T-helper 2 cell treated with Interferon-gamma antibody and Interleukin-4, amounts not matched to agents 5 μg/mL and 100 μg/mL, for 36 hours (primary cell): ENCODE measurements around the gene GOLGB1.
"Not testable (repeated sequence)": the region's sequence is repeated elsewhere in the genome, so short reads cannot be mapped to it uniquely, and the experiment has no call there.

Source experiments
- DNase-seq: peaks from one replicate; pipeline ENCODE4 v3.0.0; 2021; ENCODE audit warnings: low spot score
- H3K27ac Mint-ChIP-seq: one replicate; pipeline ENCODE4 v1.8.0; 2021; ENCODE audit warnings: mild to moderate bottlenecking, mixed read lengths
- H3K27me3 Mint-ChIP-seq: one replicate; pipeline ENCODE4 v1.8.0; 2021; ENCODE audit warnings: low read depth, mixed read lengths
- H3K36me3 Mint-ChIP-seq: one replicate; pipeline ENCODE4 v1.8.0; 2021; ENCODE audit warnings: low read depth, mixed read lengths
- H3K4me1 Mint-ChIP-seq: one replicate; pipeline ENCODE4 v1.8.0; 2021; ENCODE audit warnings: low read depth, mixed read lengths
- H3K4me3 Mint-ChIP-seq: one replicate; pipeline ENCODE4 v1.8.0; 2022; ENCODE audit warnings: mild to moderate bottlenecking, moderate library complexity, mixed read lengths
- H3K9me3 Mint-ChIP-seq: one replicate; pipeline ENCODE4 v1.8.0; 2021; ENCODE audit warnings: mixed read lengths

GOLGB1 gene

DNA sequence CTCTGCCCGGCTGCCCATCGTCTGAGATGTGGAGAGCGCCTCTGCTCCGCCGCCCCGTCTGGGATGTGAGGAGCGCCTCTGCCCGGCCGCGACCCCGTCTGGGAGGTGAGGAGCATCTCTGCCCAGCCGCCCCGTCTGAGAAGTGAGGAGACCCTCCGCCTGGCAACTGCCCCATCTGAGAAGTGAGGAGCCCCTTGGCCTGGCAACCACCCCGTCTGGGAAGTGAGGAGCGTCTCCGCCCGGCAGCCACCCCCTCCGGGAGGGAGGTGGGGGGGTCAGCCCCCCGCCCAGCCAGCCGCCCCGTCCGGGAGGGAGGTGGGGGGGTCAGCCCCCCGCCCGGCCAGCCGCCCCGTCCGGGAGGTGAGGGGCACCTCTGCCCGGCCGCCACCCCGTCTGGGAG lies 60.8 kb downstream of the GOLGB1 start:
- H3K9me3 Mint-ChIP-seq, result peaks cover 11% of the 10 kb centered on the region
- H3K4me3 Mint-ChIP-seq, H3K27me3 Mint-ChIP-seq, H3K27ac Mint-ChIP-seq, DNase-seq: not testable (repeated sequence)
- H3K4me1 Mint-ChIP-seq, result peaks cover 21% of the 10 kb centered on the region
- peaks cover 52% of the 10 kb centered on the region for H3K36me3 Mint-ChIP-seq

- Mint-ChIP-seq H3K4me1 (peaks cover 24% of the 10 kb centered on the region), H3K9me3 (peaks cover 15% of the 10 kb centered on the region), H3K27me3 (no peaks in the 10 kb centered on the region), H3K36me3 (peaks cover 59% of the 10 kb centered on the region), H3K4me3 (no peak overlapping the region), H3K27ac (no peak overlapping the region)
- DNase-seq, result no peak
Observed at GRCh38 chr3:121681792-121682191, 67.7 kb downstream of the GOLGB1 start.

DNA sequence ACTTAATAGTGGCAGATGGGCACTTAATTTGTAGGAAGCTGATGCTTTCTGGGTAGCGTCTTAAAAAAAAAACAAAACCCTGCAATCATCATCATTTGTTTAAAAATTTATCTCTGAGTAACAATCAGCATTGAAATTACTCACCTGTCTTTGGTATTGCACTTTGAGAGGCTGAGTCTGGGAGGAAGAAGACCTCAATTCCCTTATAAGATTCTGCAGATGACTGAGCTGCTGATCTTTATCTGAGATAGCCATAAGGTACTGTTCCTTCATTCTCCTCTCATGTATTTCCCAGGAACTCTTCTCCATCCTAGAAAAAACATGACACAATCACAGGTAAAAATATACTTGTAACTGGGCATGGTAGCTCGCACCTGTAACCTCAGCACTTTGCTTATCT lies 72.4 kb downstream of the GOLGB1 start:
- peaks cover 12% of the 10 kb centered on the region for H3K4me1 Mint-ChIP-seq

GRCh38 chr3:121670676-121671075 lies 78.9 kb downstream of the GOLGB1 start:
- Mint-ChIP-seq H3K27ac (no peak overlapping the region), H3K27me3 (no peaks in the 10 kb centered on the region), H3K4me3 (no peak overlapping the region), H3K4me1 (no peaks in the 10 kb centered on the region), H3K36me3 (peaks cover 52% of the 10 kb centered on the region), H3K9me3 (no peaks in the 10 kb centered on the region)
- no peak for DNase-seq

More for the DNA sequence above, 72.4 kb downstream of the GOLGB1 start:
- no peak for DNase-seq
- H3K9me3 Mint-ChIP-seq, result no peaks in the 10 kb centered on the region
- peaks cover 59% of the 10 kb centered on the region for H3K36me3 Mint-ChIP-seq
- no peak overlapping the region for H3K27ac Mint-ChIP-seq
- H3K27me3 Mint-ChIP-seq, result no peaks in the 10 kb centered on the region
- no peak overlapping the region for H3K4me3 Mint-ChIP-seq

DNA sequence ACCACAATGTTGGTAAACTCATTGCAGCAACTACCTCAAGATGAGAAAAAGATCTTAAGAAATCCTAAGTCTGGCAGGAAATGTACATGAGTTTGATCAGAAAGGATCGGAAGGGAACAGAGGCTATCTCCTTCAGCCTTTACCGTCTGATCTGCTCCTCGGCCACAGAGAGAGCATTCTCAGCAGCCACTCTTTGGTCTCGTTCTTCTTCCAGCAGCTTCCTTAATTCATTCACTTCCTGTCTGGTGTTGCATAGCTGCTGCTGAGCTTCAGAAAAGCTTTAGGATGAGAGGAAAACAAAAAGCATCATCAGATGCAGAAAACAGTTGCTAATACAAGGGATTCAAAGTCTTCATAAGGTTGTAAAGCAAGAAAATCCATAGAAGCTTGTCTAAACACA lies 82.2 kb downstream of the GOLGB1 start:
- Mint-ChIP-seq H3K27me3 (no peaks in the 10 kb centered on the region), H3K27ac (no peak overlapping the region), H3K4me3 (no peak overlapping the region), H3K4me1 (no peaks in the 10 kb centered on the region), H3K36me3 (peaks cover 63% of the 10 kb centered on the region), H3K9me3 (no peaks in the 10 kb centered on the region)
- no peak for DNase-seq

- H3K36me3 Mint-ChIP-seq, result peaks cover 70% of the 10 kb centered on the region
Observed at GRCh38 chr3:121665488-121665887, 84.1 kb downstream of the GOLGB1 start.

DNA sequence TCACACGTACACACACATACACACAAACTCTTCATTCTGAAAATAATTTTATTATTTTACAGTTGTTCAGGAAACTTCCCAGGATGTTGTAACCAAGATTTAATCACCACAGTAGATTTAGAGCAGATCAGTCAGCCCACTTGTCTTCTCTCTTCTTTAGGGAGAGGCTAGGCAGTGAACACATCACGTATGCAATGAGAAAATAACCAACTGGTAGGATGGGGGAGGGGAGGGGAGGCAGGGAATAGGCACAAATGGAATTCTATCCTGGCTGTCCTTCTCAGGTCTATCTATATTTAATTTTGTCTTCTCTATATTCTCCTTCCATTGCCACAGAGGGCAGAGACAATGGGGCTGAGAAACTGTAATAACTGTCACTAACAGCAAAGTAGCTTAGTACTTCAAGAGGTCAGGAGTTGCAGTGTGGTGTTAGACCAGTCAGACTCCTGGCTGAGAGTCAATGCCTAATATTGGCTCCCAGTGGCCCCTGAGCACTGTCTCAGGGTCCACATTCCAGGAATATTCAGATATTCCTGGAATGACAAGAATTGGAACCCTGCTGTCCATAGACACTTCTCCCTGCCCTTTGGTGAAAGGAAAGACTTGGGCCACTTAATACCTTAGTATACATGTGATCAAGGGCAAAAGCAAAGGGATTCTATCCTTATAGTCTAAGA lies 86.2 kb downstream of the GOLGB1 start:
- Mint-ChIP-seq H3K27ac (no peak overlapping the region), H3K4me1 (peaks cover 22% of the 10 kb centered on the region), H3K4me3 (no peak overlapping the region), H3K36me3 (peaks cover 78% of the 10 kb centered on the region), H3K9me3 (peaks cover 6% of the 10 kb centered on the region), H3K27me3 (no peaks in the 10 kb centered on the region)
- DNase-seq, result no peak

More at GRCh38 chr3:121665488-121665887, 84.1 kb downstream of the GOLGB1 start:
- Mint-ChIP-seq H3K4me3 (no peak overlapping the region), H3K9me3 (peaks cover 6% of the 10 kb centered on the region), H3K4me1 (peaks cover 9% of the 10 kb centered on the region), H3K27me3 (no peaks in the 10 kb centered on the region), H3K27ac (no peak overlapping the region)
- no peak for DNase-seq

GRCh38 chr3:121662742-121663141 lies 86.8 kb downstream of the GOLGB1 start:
- DNase-seq, result no peak
- H3K4me1 Mint-ChIP-seq, result peaks cover 28% of the 10 kb centered on the region
- peaks cover 80% of the 10 kb centered on the region for H3K36me3 Mint-ChIP-seq
- no peak overlapping the region for H3K27ac Mint-ChIP-seq
- H3K27me3 Mint-ChIP-seq, result no peaks in the 10 kb centered on the region
- no peak overlapping the region for H3K4me3 Mint-ChIP-seq
- peaks cover 6% of the 10 kb centered on the region for H3K9me3 Mint-ChIP-seq

DNA sequence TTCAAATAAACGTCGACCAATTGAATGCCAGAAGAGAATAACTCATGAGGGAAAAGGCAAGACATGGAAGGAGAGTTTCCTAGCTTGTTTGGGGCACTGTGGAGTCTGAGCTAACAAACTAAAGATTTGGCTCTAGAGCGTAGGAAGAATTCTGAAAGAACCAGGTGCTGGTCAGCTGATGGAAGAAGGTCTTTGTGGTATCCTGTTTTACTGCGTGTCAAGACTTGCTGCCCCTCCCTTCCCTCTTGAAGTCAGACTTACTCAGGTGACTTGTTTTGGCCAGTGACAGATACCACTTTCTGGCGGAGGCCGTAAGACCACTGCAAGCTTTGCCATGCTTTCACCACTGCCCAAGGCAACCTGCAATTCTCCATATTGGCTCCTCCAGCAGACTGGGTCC lies 88.2 kb downstream of the GOLGB1 start:
- peak overlapping the region; percentile 99 for H3K27ac Mint-ChIP-seq
- peaks cover 80% of the 10 kb centered on the region for H3K36me3 Mint-ChIP-seq
- H3K4me1 Mint-ChIP-seq, result peaks cover 40% of the 10 kb centered on the region
- H3K27me3 Mint-ChIP-seq, result no peaks in the 10 kb centered on the region
- peaks cover 6% of the 10 kb centered on the region for H3K9me3 Mint-ChIP-seq
- peak overlapping the region; percentile 95 for H3K4me3 Mint-ChIP-seq
- DNase-seq, result no peak

GRCh38 chr3:121660356-121661171 lies 89.0 kb downstream of the GOLGB1 start, which contains the start of gene HCLS1:
Gene HCLS1 (minus strand): TSS chr3:121660903. CDS start chr3:121658347, 2,556 bp downstream.
- Mint-ChIP-seq H3K27ac (peak within 1 kb of the TSS; percentile 99), H3K36me3 (peaks cover 78% of the 10 kb centered on the region), H3K9me3 (peaks cover 6% of the 10 kb centered on the region), H3K4me1 (peaks cover 46% of the 10 kb centered on the region), H3K4me3 (peak within 1 kb of the TSS; percentile 95), H3K27me3 (no peaks in the 10 kb centered on the region)
- peak; percentile 76 for DNase-seq

DNA sequence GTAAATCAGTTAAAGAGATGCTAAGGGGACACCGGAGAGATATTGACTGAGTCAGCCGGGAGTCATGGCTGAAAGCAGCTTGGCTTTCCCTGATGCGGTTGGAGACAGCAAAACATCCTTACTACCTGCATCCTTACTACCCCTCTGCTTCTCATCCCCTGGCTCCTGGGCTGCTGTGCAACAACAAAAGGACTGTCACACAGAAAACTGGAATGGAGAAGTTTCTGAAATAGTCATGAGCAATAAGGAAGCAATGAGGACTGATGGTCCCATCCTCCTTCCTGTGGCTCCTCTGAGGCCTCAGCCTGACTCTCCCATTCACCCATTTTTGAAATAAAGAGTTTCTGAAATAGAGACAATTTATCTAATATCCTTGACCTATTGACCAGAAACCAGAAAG lies 90.0 kb downstream of the GOLGB1 start:
- H3K36me3 Mint-ChIP-seq, result peaks cover 82% of the 10 kb centered on the region
- peaks cover 6% of the 10 kb centered on the region for H3K9me3 Mint-ChIP-seq
- peaks cover 55% of the 10 kb centered on the region for H3K4me1 Mint-ChIP-seq
- H3K27me3 Mint-ChIP-seq, result no peaks in the 10 kb centered on the region
- H3K4me3 Mint-ChIP-seq, result peak overlapping the region; percentile 95
- H3K27ac Mint-ChIP-seq, result peak overlapping the region; percentile 99
- no peak for DNase-seq

- peaks cover 81% of the 10 kb centered on the region for H3K36me3 Mint-ChIP-seq
- H3K4me3 Mint-ChIP-seq, result peak overlapping the region; percentile 95
- peaks cover 60% of the 10 kb centered on the region for H3K4me1 Mint-ChIP-seq
- no peaks in the 10 kb centered on the region for H3K27me3 Mint-ChIP-seq
- no peak for DNase-seq
- H3K9me3 Mint-ChIP-seq, result peaks cover 6% of the 10 kb centered on the region
- peak overlapping the region; percentile 99 for H3K27ac Mint-ChIP-seq
Observed at GRCh38 chr3:121658716-121659435, 90.7 kb downstream of the GOLGB1 start.

GRCh38 chr3:121654493-121655385 lies 94.8 kb downstream of the GOLGB1 start:
- peak overlapping the region; percentile 91 for H3K27ac Mint-ChIP-seq
- no peak for DNase-seq
- peaks cover 4% of the 10 kb centered on the region for H3K9me3 Mint-ChIP-seq
- peaks cover 87% of the 10 kb centered on the region for H3K36me3 Mint-ChIP-seq
- H3K4me3 Mint-ChIP-seq, result peak overlapping the region; percentile 71
- peaks cover 62% of the 10 kb centered on the region for H3K4me1 Mint-ChIP-seq
- H3K27me3 Mint-ChIP-seq, result no peaks in the 10 kb centered on the region
